NT2/D1 (cell line): ENCODE data around the gene TMEM131.

Source experiments
- DNase-seq: peaks from one replicate; pipeline ENCODE4 v3.0.0-alpha.2; 2011; ENCODE audit warnings: low read depth, low spot score
- H3K27me3 ChIP-seq: 2 replicates; pipeline ENCODE4 v1.6.0; 2011; ENCODE audit warnings: mild to moderate bottlenecking; ENCODE audit not compliant: insufficient read length, insufficient read depth
- H3K36me3 ChIP-seq: 2 replicates; pipeline ENCODE4 v1.6.1; 2011; ENCODE audit warnings: mild to moderate bottlenecking, low read length, mixed read lengths; ENCODE audit not compliant: insufficient read depth, insufficient read length
- H3K4me1 ChIP-seq: 2 replicates; pipeline ENCODE4 v1.5.1; 2011; ENCODE audit not compliant: insufficient read depth, insufficient read length
- H3K4me3 ChIP-seq: 2 replicates; pipeline ENCODE4 v1.5.1; 2011; ENCODE audit warnings: low read depth; ENCODE audit not compliant: insufficient read length
- H3K9ac ChIP-seq: 2 replicates; pipeline ENCODE4 v1.6.0; 2011; ENCODE audit warnings: low read depth; ENCODE audit not compliant: insufficient read length
- H3K9me3 ChIP-seq: 2 replicates; pipeline ENCODE4 v1.5.1; 2011; ENCODE audit warnings: mild to moderate bottlenecking, low read length; ENCODE audit not compliant: insufficient read depth
- SUZ12 ChIP-seq: IDR thresholded peaks from 2 replicates; pipeline ENCODE4 v1.6.1; 2011; ENCODE audit not compliant: insufficient read length, insufficient read depth; ENCODE audit errors: extremely low read depth
- YY1 ChIP-seq: IDR thresholded peaks from 2 replicates; pipeline ENCODE4 v1.6.1; 2011; ENCODE audit not compliant: insufficient read length, insufficient read depth
- ZNF274 ChIP-seq: IDR thresholded peaks from 2 replicates; pipeline ENCODE4 v1.6.1; 2011; ENCODE audit warnings: mild to moderate bottlenecking, low read depth, low read length

Gene TMEM131

DNA sequence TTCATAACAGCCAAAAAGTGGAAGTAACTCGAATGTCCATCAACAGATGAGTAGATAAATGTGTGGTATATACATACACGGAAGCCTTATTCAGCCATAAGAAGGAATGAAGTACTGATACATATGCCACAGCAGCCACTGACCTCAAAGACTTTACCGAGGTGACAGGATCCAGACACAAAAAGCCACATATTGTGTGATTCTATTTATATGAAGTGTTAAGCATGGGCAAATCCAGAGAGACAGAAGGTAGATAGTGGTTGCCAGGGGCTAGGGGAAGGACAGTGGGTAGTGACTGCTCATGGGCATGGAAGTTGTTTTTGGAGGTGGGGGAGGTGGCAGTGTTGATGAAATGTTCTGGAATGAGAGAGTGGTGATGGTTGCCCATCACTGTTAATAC is 248.5 kb downstream of the TMEM131 start:
- no peak overlapping the region for H3K9ac ChIP-seq

DNA sequence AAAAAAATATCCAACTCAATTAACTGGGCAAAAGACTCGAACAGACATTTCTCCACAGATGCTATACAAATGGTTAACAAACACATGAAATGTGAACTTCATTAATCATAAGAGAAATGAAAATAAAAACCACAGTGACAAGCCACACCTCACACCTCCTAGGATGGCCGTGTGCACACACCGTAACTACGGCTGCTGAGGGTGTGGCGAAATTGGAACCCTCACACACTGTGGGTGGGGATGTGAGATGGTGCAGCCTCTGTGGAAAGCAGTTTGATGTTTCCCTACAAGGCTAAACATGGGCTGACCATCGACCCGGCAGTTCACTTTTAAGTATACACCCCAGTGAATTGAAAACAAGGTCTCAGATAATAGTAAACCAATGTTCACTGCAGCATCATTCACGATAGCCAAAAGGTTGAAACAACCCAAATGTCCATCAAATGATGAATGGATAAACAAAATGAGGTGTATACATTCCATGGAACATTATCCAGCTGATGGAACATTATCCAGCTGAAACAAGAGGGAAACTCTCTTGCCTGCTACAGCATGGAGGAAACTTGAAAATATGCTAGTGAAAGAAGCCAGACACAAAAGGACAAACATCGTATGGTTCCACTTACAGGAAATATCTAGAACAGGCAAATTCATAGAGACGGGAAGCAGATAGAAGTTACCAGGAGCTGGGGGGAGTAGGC is 250.1 kb downstream of the TMEM131 start:
- TF ChIP-seq SUZ12 (no peak), ZNF274 (no peak), YY1 (no peak)
- no peaks in the 10 kb centered on the region for H3K36me3 ChIP-seq
- no peak overlapping the region for H3K4me3 ChIP-seq
- peaks cover 7% of the 10 kb centered on the region for H3K4me1 ChIP-seq
- no peaks in the 10 kb centered on the region for H3K9me3 ChIP-seq
- DNase-seq = no peak
- no peaks in the 10 kb centered on the region for H3K27me3 ChIP-seq
- H3K9ac ChIP-seq = no peak overlapping the region

More for the DNA sequence above, 248.5 kb downstream of the TMEM131 start:
- Histone ChIP-seq H3K9me3 (no peaks in the 10 kb centered on the region), H3K4me3 (no peak overlapping the region), H3K27me3 (no peaks in the 10 kb centered on the region), H3K36me3 (no peaks in the 10 kb centered on the region), H3K4me1 (peaks cover 10% of the 10 kb centered on the region)
- TF ChIP-seq YY1 (no peak), ZNF274 (no peak), SUZ12 (no peak)
- no peak for DNase-seq

GRCh38 chr2:97743913-97744312 is 251.8 kb downstream of the TMEM131 start:
- Histone ChIP-seq H3K36me3 (no peaks in the 10 kb centered on the region), H3K4me1 (peaks cover 4% of the 10 kb centered on the region), H3K9ac (no peak overlapping the region), H3K4me3 (no peak overlapping the region), H3K9me3 (no peaks in the 10 kb centered on the region), H3K27me3 (no peaks in the 10 kb centered on the region)
- no peak for DNase-seq
- no peak for TF ChIP-seq YY1
- TF ChIP-seq ZNF274 = no peak
- no peak for TF ChIP-seq SUZ12

DNA sequence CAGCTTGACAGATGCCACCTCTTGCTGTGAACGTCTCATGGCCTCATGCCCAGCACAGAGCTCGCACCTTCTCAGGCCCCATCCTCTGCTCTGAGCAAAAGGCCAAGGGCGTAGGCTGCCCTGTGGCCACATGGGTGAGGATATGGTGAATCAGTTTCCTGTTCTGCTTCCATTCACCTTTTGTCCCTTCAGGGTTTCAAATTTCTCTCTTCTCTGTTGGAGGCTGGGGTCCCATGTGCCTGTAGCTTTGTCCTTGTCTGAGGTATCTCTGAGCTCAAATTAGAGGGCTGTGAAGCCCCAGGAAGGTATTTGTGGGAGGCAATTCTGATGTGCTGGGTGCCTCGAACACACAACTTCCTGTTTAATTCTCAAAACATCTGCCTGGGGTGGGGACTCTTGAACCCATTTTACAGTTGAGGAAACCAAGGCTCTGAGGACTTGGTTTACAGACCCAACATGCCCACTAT is 253.3 kb downstream of the TMEM131 start:
- Histone ChIP-seq H3K27me3 (no peaks in the 10 kb centered on the region), H3K9ac (no peak overlapping the region), H3K9me3 (no peaks in the 10 kb centered on the region), H3K36me3 (no peaks in the 10 kb centered on the region), H3K4me3 (no peak overlapping the region), H3K4me1 (peaks cover 2% of the 10 kb centered on the region)
- TF ChIP-seq ZNF274 = no peak
- TF ChIP-seq SUZ12 = no peak
- TF ChIP-seq YY1 = no peak
- no peak for DNase-seq

- peaks cover 2% of the 10 kb centered on the region for H3K4me1 ChIP-seq
- H3K9me3 ChIP-seq = no peaks in the 10 kb centered on the region
- H3K36me3 ChIP-seq = no peaks in the 10 kb centered on the region
- no peaks in the 10 kb centered on the region for H3K27me3 ChIP-seq
- H3K9ac ChIP-seq = no peak overlapping the region
- H3K4me3 ChIP-seq = no peak overlapping the region
- no peak for DNase-seq
- TF ChIP-seq SUZ12 (no peak), YY1 (no peak), ZNF274 (no peak)
Observed at GRCh38 chr2:97741686-97742085, 254.1 kb downstream of the TMEM131 start.

- Histone ChIP-seq H3K9ac (no peak overlapping the region), H3K36me3 (no peaks in the 10 kb centered on the region), H3K4me1 (peaks cover 2% of the 10 kb centered on the region), H3K9me3 (no peaks in the 10 kb centered on the region), H3K27me3 (no peaks in the 10 kb centered on the region), H3K4me3 (no peak overlapping the region)
- DNase-seq = no peak
- TF ChIP-seq YY1 (no peak), ZNF274 (no peak), SUZ12 (no peak)
Observed at GRCh38 chr2:97741251-97741650, 254.5 kb downstream of the TMEM131 start.

GRCh38 chr2:97740590-97741182 is 255.1 kb downstream of the TMEM131 start:
- no peak overlapping the region for H3K4me3 ChIP-seq
- no peak overlapping the region for H3K9ac ChIP-seq
- no peaks in the 10 kb centered on the region for H3K36me3 ChIP-seq
- TF ChIP-seq YY1 = no peak
- TF ChIP-seq SUZ12 = no peak
- no peak for TF ChIP-seq ZNF274
- H3K9me3 ChIP-seq = no peaks in the 10 kb centered on the region
- peaks cover 2% of the 10 kb centered on the region for H3K4me1 ChIP-seq
- no peaks in the 10 kb centered on the region for H3K27me3 ChIP-seq
- DNase-seq = peak; percentile 68
